GM10847 (cell line): Measurements from ENCODE around the gene ZBTB20.

Experiments used
- POLR2A ChIP-seq: IDR thresholded peaks from 2 replicates; pipeline ENCODE4 v1.6.1; 2011; ENCODE audit not compliant: insufficient read length; ENCODE audit errors: extremely low read depth

The ZBTB20 gene

GRCh38 chr3:114376516-114377185 is 770.4 kb downstream of the ZBTB20 start:
- TF ChIP-seq POLR2A, result no peak

GRCh38 chr3:114375608-114376421 is 771.3 kb downstream of the ZBTB20 start:
- TF ChIP-seq POLR2A, result no peak

GRCh38 chr3:114374433-114374990 is 772.6 kb downstream of the ZBTB20 start:
- no peak for TF ChIP-seq POLR2A

DNA sequence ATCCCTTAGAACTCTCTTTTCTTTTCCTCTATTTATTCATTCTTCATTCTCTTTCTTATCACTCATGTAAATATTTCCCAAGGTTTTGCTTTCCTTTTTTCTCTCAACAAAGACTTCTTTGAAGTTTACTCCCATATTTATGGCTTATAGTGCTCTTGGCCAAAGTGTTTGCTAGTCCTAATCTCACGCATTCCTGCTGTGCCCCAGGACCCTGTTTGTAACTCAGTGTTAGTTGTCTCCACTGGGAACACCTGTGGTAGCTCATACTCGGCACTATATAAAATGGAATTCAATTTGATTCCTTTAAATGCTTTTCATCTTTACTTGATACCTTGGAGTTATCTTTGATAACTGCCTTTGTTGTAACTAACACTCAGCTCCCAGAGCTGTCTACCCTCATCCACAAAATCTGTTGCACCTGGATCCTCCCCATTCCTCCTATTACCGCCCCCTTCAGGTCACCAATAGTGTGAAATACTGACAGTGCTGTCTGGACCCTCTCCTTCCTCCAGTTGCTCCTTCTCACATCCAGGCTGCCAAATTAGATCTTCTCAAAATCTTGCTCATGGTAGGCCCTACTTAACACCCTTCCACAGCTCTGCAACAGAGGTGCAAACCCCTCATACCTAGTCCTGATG is 776.4 kb downstream of the ZBTB20 start:
- TF ChIP-seq POLR2A, result no peak

- no peak for TF ChIP-seq POLR2A
Observed at GRCh38 chr3:114365909-114366308, 781.2 kb downstream of the ZBTB20 start.

- TF ChIP-seq POLR2A, result no peak
Observed at GRCh38 chr3:114364806-114365654, 782.1 kb downstream of the ZBTB20 start.

DNA sequence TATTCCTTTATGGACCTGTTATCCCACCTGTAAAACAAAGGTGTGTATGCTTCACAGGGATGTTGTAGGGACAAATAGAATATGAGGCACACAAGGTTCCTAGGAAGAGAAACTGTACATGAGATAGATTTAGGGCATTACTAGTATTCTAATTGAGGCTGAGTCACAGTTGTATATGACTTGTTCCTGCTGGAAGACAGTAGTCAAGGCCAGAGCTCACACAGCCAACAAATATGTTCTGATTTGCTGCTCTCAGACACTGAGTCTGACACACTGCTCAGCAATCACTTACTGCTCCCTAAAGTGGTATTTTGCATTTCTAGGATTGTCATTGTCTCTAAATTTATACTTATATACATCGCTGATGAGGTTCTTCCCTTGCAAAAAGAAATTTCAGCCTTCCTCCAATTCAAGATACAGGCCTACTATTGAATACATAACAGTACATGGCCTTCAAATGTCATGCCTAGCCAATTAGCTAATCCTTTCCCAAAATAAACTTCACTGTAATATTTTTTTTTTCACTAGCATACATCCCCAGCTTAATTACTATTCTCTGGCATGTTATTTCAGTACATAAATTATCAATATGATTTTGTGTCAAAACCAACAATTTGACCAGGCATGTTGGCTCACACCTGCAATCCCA is 783.4 kb downstream of the ZBTB20 start:
- TF ChIP-seq POLR2A, result no peak

GRCh38 chr3:114362815-114363214 is 784.3 kb downstream of the ZBTB20 start:
- no peak for TF ChIP-seq POLR2A

DNA sequence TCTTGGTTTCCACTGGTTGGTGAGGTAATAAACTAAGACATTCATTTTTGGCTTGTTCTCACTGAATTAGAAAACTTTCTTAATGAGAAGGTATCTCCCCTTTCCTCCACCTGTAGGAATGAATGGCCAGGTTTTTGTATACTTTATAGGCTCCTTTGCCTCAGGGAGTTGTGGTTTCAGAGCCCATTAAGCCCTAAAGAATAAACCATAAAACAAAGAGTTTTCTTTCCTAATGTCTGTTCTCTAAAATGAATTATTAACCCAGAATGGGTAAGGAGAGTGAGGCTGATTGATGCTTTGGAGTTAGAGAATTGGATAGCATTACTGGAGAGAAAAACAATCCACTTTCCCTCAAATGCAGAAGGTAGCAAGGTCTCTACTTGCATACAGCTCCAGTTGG is 785.7 kb downstream of the ZBTB20 start:
- no peak for TF ChIP-seq POLR2A

- no peak for TF ChIP-seq POLR2A
Observed at GRCh38 chr3:114356525-114356924, 790.6 kb downstream of the ZBTB20 start.

GRCh38 chr3:114356066-114356465 is 791.0 kb downstream of the ZBTB20 start:
- no peak for TF ChIP-seq POLR2A

DNA sequence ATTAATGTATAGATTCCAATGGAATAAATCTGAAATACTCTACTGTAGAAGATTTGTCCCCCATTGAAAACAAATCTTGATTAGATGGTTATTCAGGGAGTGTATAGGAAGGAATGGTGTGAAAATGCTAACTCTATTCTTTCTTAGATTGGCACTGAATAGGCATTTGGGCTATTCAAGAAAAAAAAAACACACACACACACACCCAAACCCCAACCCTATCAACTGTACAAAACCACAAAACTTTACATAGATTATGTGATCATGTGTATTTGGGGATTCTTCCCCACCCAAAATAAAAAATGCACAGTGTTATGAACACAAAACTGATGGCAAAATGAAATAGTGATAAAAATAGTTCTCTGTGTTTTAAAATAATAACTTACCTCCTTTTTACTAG is 791.4 kb downstream of the ZBTB20 start:
- no peak for TF ChIP-seq POLR2A

- no peak for TF ChIP-seq POLR2A
Observed at GRCh38 chr3:114351822-114352145, 795.3 kb downstream of the ZBTB20 start.

GRCh38 chr3:114351123-114351821 is 795.8 kb downstream of the ZBTB20 start:
- TF ChIP-seq POLR2A, result no peak
